Gastroesophageal sphincter (tissue), 3 donors: ENCODE results near the gene HSPBAP1.

Experiments used
- CTCF ChIP-seq, 4 experiments: fragments of 200-600 bp in 2 of 4; fragments of 450-650 bp in 2 of 4; sonication (generic) in 1 of 4; IDR thresholded peaks; one replicate each; pipeline ENCODE4 v1.5.1; 2017 to 2019; ENCODE audit warnings: antibody characterized with exemption in 4 of 4, mild to moderate bottlenecking in 2 of 4, moderate library complexity in 2 of 4
- POLR2AphosphoS5 ChIP-seq: sonication (generic); formaldehyde crosslinking; IDR thresholded peaks from one replicate; pipeline ENCODE4 v1.6.1; 2017; ENCODE audit warnings: antibody characterized with exemption

GRCh38 chr3:122758877-122759560 is 34.6 kb downstream of the HSPBAP1 start:
- TF ChIP-seq CTCF (IDR thresholded peaks at IDR 0.05) (no peak), POLR2AphosphoS5 (no peak)
